Measurements from ENCODE around the gene LDHD. TPM values are rescaled to one million over a fixed set of nuclear protein-coding genes. Genes with fewer than 3 reads are reported as not detected.
A peak's percentile ranks its signal among the peaks of the same experiment; 100 is the strongest.

LDHD gene
- total and polyA plus RNA-seq, 10 of the 15 experiments (the other 5 are each of a cell fraction or from before 2014, with no cell fraction given): 0.10 to 0.12 TPM; not detected in 8

GRCh38 chr16:75097191-75097761 lies 19.3 kb downstream of the LDHD start:
- intact Hi-C loops (cut with micrococcal nuclease; ENCODE audit: unreplicated experiment) (no loop called here), in situ Hi-C loops (cut with MboI) (no loop called here)
- no peak overlapping the region for H3K4me3 ChIP-seq
- DNase-seq (ENCODE audit: low read depth, low spot score) (no peak), FAIRE-seq (no peak), ATAC-seq (no peak)
- H4K20me1 ChIP-seq (ENCODE audit: control insufficient read depth, insufficient read depth): no peaks in the 10 kb centered on the region
- ChIA-PET SMC1A (ENCODE audit: uncharacterized antibody, unreplicated experiment) (interaction anchor here (0.6 to 1.3 kb wide), 3 partner anchors 84 to 235 kb away, joined by 3 to 5 read pairs (median 3); no protein-coding TSS in a partner anchor), RAD21 (ENCODE audit: unreplicated experiment) (interaction anchor here (1.2 kb wide), 1 partner anchor 99 kb away, joined by 4 read pairs; the partner anchor contains the start of gene ZNRF1), CTCF (interaction anchor here (1.1 to 1.4 kb wide), 4 partner anchors 9 to 14 kb away, joined by 3 to 8 read pairs (median 5); no protein-coding TSS in a partner anchor), POLR2A (no interaction called here)
- peaks cover 23% of the 10 kb centered on the region for H3K4me1 ChIP-seq (ENCODE audit: control insufficient read depth, insufficient read depth, low read length)
- H3K9ac ChIP-seq (ENCODE audit: control insufficient read depth, insufficient read depth, low read length): no peak overlapping the region
- H3K79me2 ChIP-seq (ENCODE audit: control insufficient read depth, insufficient read depth, low read length): no peaks in the 10 kb centered on the region; the same call in 1 of the 2 replicates
- H3K36me3 ChIP-seq (ENCODE audit: control insufficient read depth in 2 of 2, insufficient read depth in 2 of 2, low read length in 1 of 2): no peaks in the 10 kb centered on the region
- H3K4me2 ChIP-seq (ENCODE audit: control insufficient read depth, insufficient read depth): no peak overlapping the region
- no peaks in the 10 kb centered on the region for H3K27me3 ChIP-seq (replicated peaks in 1 of 2; ENCODE audit: control insufficient read depth in 2 of 2, insufficient read depth in 2 of 2, low read length in 1 of 2)
- no peaks in the 10 kb centered on the region for H3K9me3 ChIP-seq (replicated peaks; ENCODE audit: control insufficient read depth, insufficient read depth, low read length)
- peak; percentile 67; the same call in 1 of the 2 replicates for TF ChIP-seq REST (IDR thresholded peaks at IDR 0.05; ENCODE audit: low read depth, low read length)
- TF ChIP-seq E2F4 (IDR thresholded peaks at IDR 0.05; ENCODE audit: low read depth, low read length): no peak
- WGBS (ENCODE audit: insufficient coverage, insufficient replicate concordance, low lambda C conversion rate, missing lambda C conversion rate): 95% methylated on average over 10 of the region's 10 CpGs
- no TSS peak for BruUV-seq (replicated peaks)
- H2AFZ ChIP-seq (ENCODE audit: control insufficient read depth, low read depth, low read length): no peak overlapping the region
- H3K27ac ChIP-seq (ENCODE audit: control insufficient read depth, insufficient read depth): no peak overlapping the region
